Natural killer cell (primary cell): ENCODE measurements around the gene PMEL. TPM values are rescaled to one million over a fixed set of nuclear protein-coding genes. Genes with fewer than 3 reads are reported as not detected.

Experiments
- ATAC-seq, 3 donors: fragments of 150-1000 bp in 2 of 3; fragments of 200-7000 bp in 1 of 3; cut with Tn5 transposase; 1 replicate in 1 of 3; 2 replicates in 2 of 3; pipeline ENCODE4 v1.10.0; 2021; ENCODE audit warnings: mild to moderate bottlenecking in 2 of 3, moderate library complexity in 2 of 3
- DNase-seq, 2 donors: peaks; one replicate each; pipeline versions ENCODE4 v3.0.0 to v3.0.0-alpha.2; 2013 to 2021; ENCODE audit warnings: mixed read lengths in 1 of 2
- H3K27ac ChIP-seq: one replicate; pipeline ENCODE4 v1.5.1; 2013; ENCODE audit warnings: mild to moderate bottlenecking, low read length
- H3K27me3 ChIP-seq: one replicate; pipeline ENCODE4 v1.6.1; 2013; ENCODE audit warnings: low read length; ENCODE audit not compliant: control insufficient read depth, insufficient read depth
- H3K36me3 ChIP-seq: one replicate; pipeline ENCODE4 v1.6.1; 2013; ENCODE audit warnings: low read length; ENCODE audit not compliant: control insufficient read depth, insufficient read depth
- H3K4me1 ChIP-seq: one replicate; pipeline ENCODE4 v1.6.1; 2013; ENCODE audit warnings: low read length; ENCODE audit not compliant: control insufficient read depth, insufficient read depth
- H3K4me3 ChIP-seq: one replicate; pipeline ENCODE4 v1.5.1; 2013; ENCODE audit warnings: low read length
- H3K9me3 ChIP-seq: one replicate; pipeline ENCODE4 v1.6.1; 2013; ENCODE audit warnings: low read length; ENCODE audit not compliant: control insufficient read depth, insufficient read depth
- H3K27ac Mint-ChIP-seq, 2 donors: one replicate each; pipeline ENCODE4 v1.8.0; 2022; ENCODE audit warnings: mild to moderate bottlenecking in 2 of 2, mixed read lengths in 2 of 2, moderate library complexity in 1 of 2
- H3K27me3 Mint-ChIP-seq, 2 donors: one replicate each; pipeline ENCODE4 v1.8.0; 2022; ENCODE audit warnings: low read depth in 2 of 2, mixed read lengths in 2 of 2
- H3K36me3 Mint-ChIP-seq: one replicate; pipeline ENCODE4 v1.8.0; 2022; ENCODE audit warnings: mixed read lengths
- H3K4me1 Mint-ChIP-seq, 2 donors: one replicate each; pipeline ENCODE4 v1.8.0; 2022; ENCODE audit warnings: mixed read lengths in 2 of 2
- H3K4me3 Mint-ChIP-seq: one replicate; pipeline ENCODE4 v1.8.0; 2022; ENCODE audit warnings: mild to moderate bottlenecking, moderate library complexity, mixed read lengths
- H3K9me3 Mint-ChIP-seq, 2 donors: one replicate each; pipeline ENCODE4 v1.8.0; 2022; ENCODE audit warnings: mixed read lengths in 2 of 2
- CTCF ChIP-seq: fragments of 200-600 bp; IDR thresholded peaks from one replicate; pipeline ENCODE4 v1.8.0; 2022; ENCODE audit warnings: antibody characterized with exemption
- WGBS: methylation state at CpG from one replicate; pipeline ENCODE4 v1.1.7; 2013; ENCODE audit warnings: missing lambda C conversion rate; ENCODE audit not compliant: insufficient coverage; 5-methylcytosine and 5-hydroxymethylcytosine counted together
- intact Hi-C: fragments of 100-400 bp; cut with micrococcal nuclease; formaldehyde crosslinking; loops from one replicate; pipeline ENCODE4 v1.14.2; 2022
- total RNA-seq, 4 donors: library from RNA; stranded (reverse); fragments of 120-200 nt in 1 of 4; gene quantifications; one replicate each; pipeline versions ENCODE4 v1.2.3 to v1.2.4, GENCODE V29; 2013 to 2022

The PMEL gene
- total RNA-seq, 3 donors from 2014 or later (not counting 1 experiment from before 2014, with no cell fraction given), result 0.35 TPM; not detected in 2

- ATAC-seq, result no peak
- Mint-ChIP-seq H3K36me3 (no peaks in the 10 kb centered on the region), H3K4me1 (peaks cover 31 to 38% of the 10 kb centered on the region in 2 donors), H3K9me3 (no peaks in the 10 kb centered on the region), H3K27me3 (no peaks in the 10 kb centered on the region), H3K4me3 (no peak overlapping the region), H3K27ac (no peak overlapping the region)
- no peak for TF ChIP-seq CTCF
- no peak overlapping the region for H3K4me3 ChIP-seq
- DNase-seq, result no peak
- no peaks in the 10 kb centered on the region for H3K9me3 ChIP-seq
- no peak overlapping the region for H3K27ac ChIP-seq
- intact Hi-C loops, result no loop called here
- WGBS, result 85% methylated on average over 3 of the region's 3 CpGs
- no peaks in the 10 kb centered on the region for H3K27me3 ChIP-seq
- H3K36me3 ChIP-seq, result peaks cover 14% of the 10 kb centered on the region
- peaks cover 6% of the 10 kb centered on the region for H3K4me1 ChIP-seq
Measured at GRCh38 chr12:55979069-55979468, 13.2 kb upstream of the PMEL start.

GRCh38 chr12:55978393-55978792 lies 12.6 kb upstream of the PMEL start:
- Mint-ChIP-seq H3K36me3 (no peaks in the 10 kb centered on the region), H3K4me3 (no peak overlapping the region), H3K27me3 (no peaks in the 10 kb centered on the region), H3K4me1 (peaks cover 31 to 34% of the 10 kb centered on the region in 2 donors), H3K27ac (no peak overlapping the region), H3K9me3 (no peaks in the 10 kb centered on the region)
- 92% methylated on average over 7 of the region's 7 CpGs for WGBS
- H3K4me3 ChIP-seq, result no peak overlapping the region
- peaks cover 6% of the 10 kb centered on the region for H3K4me1 ChIP-seq
- H3K36me3 ChIP-seq, result peaks cover 12% of the 10 kb centered on the region
- H3K27ac ChIP-seq, result no peak overlapping the region
- no peak for TF ChIP-seq CTCF
- no peaks in the 10 kb centered on the region for H3K9me3 ChIP-seq
- DNase-seq (no peak), ATAC-seq (no peak)
- intact Hi-C loops, result no loop called here
- no peaks in the 10 kb centered on the region for H3K27me3 ChIP-seq

DNA sequence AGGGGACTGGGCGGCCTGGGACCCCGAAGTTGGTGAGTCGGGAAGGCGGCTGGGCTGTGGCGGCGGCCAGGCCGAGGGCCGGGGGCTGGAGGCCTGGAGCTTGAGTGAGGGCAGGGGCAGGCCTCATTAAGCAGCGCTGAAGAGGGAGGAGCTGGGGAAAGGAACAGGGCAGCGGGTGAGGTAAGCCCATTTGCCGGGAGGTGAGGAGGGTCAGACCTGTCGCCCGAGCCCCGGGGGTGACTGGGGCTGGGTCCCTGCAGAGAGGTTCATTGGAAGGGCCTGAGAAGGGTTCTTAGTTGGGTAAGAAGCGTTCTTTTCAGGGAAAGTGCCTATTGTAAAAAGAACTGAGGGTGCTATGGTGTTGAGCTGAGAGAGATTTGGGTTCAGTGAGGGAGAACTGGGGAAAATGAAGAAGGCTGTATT lies 8.5 kb upstream of the PMEL start:
- ATAC-seq, result peak; percentile 6 to 25 (median 6)
- DNase-seq, result peak in 1 of 2 donors; percentile 55
- Mint-ChIP-seq H3K36me3 (no peaks in the 10 kb centered on the region), H3K9me3 (no peaks in the 10 kb centered on the region), H3K27ac (no peak overlapping the region), H3K4me3 (no peak overlapping the region), H3K27me3 (no peaks in the 10 kb centered on the region), H3K4me1 (peaks cover 21 to 29% of the 10 kb centered on the region in 2 donors)
- H3K4me1 ChIP-seq, result peaks cover 14% of the 10 kb centered on the region
- peak overlapping the region; percentile 84 for H3K27ac ChIP-seq
- peak overlapping the region; percentile 83 for H3K4me3 ChIP-seq
- peaks cover 5% of the 10 kb centered on the region for H3K36me3 ChIP-seq
- no peaks in the 10 kb centered on the region for H3K27me3 ChIP-seq
- WGBS, result under 1% methylated on average over 15 of the region's 15 CpGs
- H3K9me3 ChIP-seq, result no peaks in the 10 kb centered on the region
- no peak for TF ChIP-seq CTCF
- intact Hi-C loops, result loop anchor here (5.0 kb wide), 1 partner anchor 248 kb away; the partner anchor contains the start of genes NABP2 and RNF41
